ENCODE data around the gene PAF1. TPM values are rescaled to one million over a fixed set of nuclear protein-coding genes. Genes with fewer than 3 reads are reported as not detected.

Gene PAF1
- total RNA-seq, 1 experiment from 2014 or later, result 38.0 TPM

- H3K4me1 Mint-ChIP-seq, result peaks cover 29 to 37% of the 10 kb centered on the region in 2 experiments
- H2BK20ac ChIP-seq (ENCODE audit: low read depth, low read length, poor library complexity, severe bottlenecking), result no peak overlapping the region
- no peak overlapping the region for H4K5ac ChIP-seq (ENCODE audit: insufficient read length, low read depth, low read length)
- peak overlapping the region; percentile 28 for H2BK120ac ChIP-seq (ENCODE audit: low read depth, low read length, poor library complexity, severe bottlenecking)
- H3K23ac ChIP-seq (ENCODE audit: insufficient read length, low read depth, low read length), result no peak overlapping the region
- H3K4me2 ChIP-seq (ENCODE audit: insufficient read depth, insufficient read length, low read length), result peak overlapping the region; percentile 89
- no peak overlapping the region for H3K4ac ChIP-seq (ENCODE audit: low read depth, low read length)
- H3K79me2 ChIP-seq (ENCODE audit: insufficient read depth, low read length), result peaks cover 6% of the 10 kb centered on the region; the same call in 1 of the 2 replicates
- no peak overlapping the region for H4K91ac ChIP-seq (ENCODE audit: insufficient read length, low read depth, low read length)
- no peak overlapping the region for H3T11ph ChIP-seq (ENCODE audit: low read length)
- H3K4me3 Mint-ChIP-seq, result peak overlapping the region; percentile 96 to 97
- H2BK12ac ChIP-seq (ENCODE audit: insufficient read length, low read depth, low read length), result no peak overlapping the region
- H3K56ac ChIP-seq (ENCODE audit: insufficient read length, low read depth, low read length), result no peak overlapping the region
- peaks cover 6% of the 10 kb centered on the region for H3K79me1 ChIP-seq (ENCODE audit: insufficient read depth, low read depth, low read length, poor library complexity, severe bottlenecking)
- no peak overlapping the region for H2BK5ac ChIP-seq (ENCODE audit: insufficient read length, low read length)
- H3K23me2 ChIP-seq (ENCODE audit: insufficient read length, low read depth, low read length, poor library complexity, severe bottlenecking), result peaks cover 7% of the 10 kb centered on the region
- no peaks in the 10 kb centered on the region for H3K27me3 ChIP-seq (ENCODE audit: insufficient read depth, low read length)
- H4K8ac ChIP-seq (replicated peaks; ENCODE audit: insufficient read length, low read depth, low read length), result no peak overlapping the region
- H3K27me3 Mint-ChIP-seq (ENCODE audit: low read depth), result peaks cover 1% of the 10 kb centered on the region; the same call in 1 of the 2 replicates
- H2AFZ ChIP-seq (ENCODE audit: low read length), result no peak overlapping the region
- H3K18ac ChIP-seq (ENCODE audit: insufficient read length, low read depth, low read length), result peak overlapping the region; percentile 57
- no peak overlapping the region for H3K27ac ChIP-seq (ENCODE audit: insufficient read length, low read depth, low read length)
- no peak for DNase-seq
- no peak overlapping the region for H2BK15ac ChIP-seq (ENCODE audit: low read depth, low read length)
- H3K27ac Mint-ChIP-seq, result peak overlapping the region; percentile 95 to 96 (median 96)
- H3K36me3 Mint-ChIP-seq (ENCODE audit: insufficient read depth in 1 of 3, low read depth in 3 of 3), result peaks cover 15 to 48% (median 33%) of the 10 kb centered on the region in 3 experiments
- peaks cover 4% of the 10 kb centered on the region; the same call in 1 of the 2 replicates for H3K4me1 ChIP-seq (ENCODE audit: insufficient read depth, low read length)
- peaks cover 2% of the 10 kb centered on the region for H4K20me1 ChIP-seq (ENCODE audit: control insufficient read depth, insufficient read depth, insufficient read length)
- no peaks in the 10 kb centered on the region; a peak in 1 of 5 replicates for H3K9me3 Mint-ChIP-seq
- peak overlapping the region; percentile 63 for H3K9ac ChIP-seq (ENCODE audit: extremely low read depth, insufficient read length, low read length)
- no peaks in the 10 kb centered on the region for H3K9me3 ChIP-seq (ENCODE audit: control insufficient read depth, low read depth, low read length)
- H2AK5ac ChIP-seq (ENCODE audit: insufficient read length, low read length), result no peak overlapping the region
- H3K14ac ChIP-seq (ENCODE audit: insufficient read depth, low read length), result peak overlapping the region; percentile 74; the same call in 1 of the 2 replicates
- TF ChIP-seq CTCF (conservative IDR thresholded peaks at IDR 0.05), result peak; percentile 25; the same call in 1 of the 3 replicates
- WGBS (ENCODE audit: extremely low coverage, insufficient read length, low lambda C conversion rate), result no CpG with 5 or more reads among the region's 18 CpGs
Measured at GRCh38 chr19:39413911-39414608, 23.2 kb upstream of the PAF1 start.
